ENCODE results near the gene MAPRE3. TPM values are rescaled to one million over a fixed set of nuclear protein-coding genes. Genes with fewer than 3 reads are reported as not detected.

MAPRE3 gene
- total RNA-seq, 2 donors from 2014 or later = 12.0 to 28.9 TPM

- Histone ChIP-seq H3K27me3 (replicated peaks; ENCODE audit: insufficient read depth) (no peaks in the 10 kb centered on the region), H3K36me3 (no peaks in the 10 kb centered on the region), H3K27ac (no peak overlapping the region), H3K9me3 (no peaks in the 10 kb centered on the region), H3K4me1 (replicated peaks) (peaks cover 4% of the 10 kb centered on the region), H3K4me3 (no peak overlapping the region)
- 90% methylated on average over 5 of the region's 5 CpGs for WGBS
- intact Hi-C loops (cut with DNase I) = no loop called here
- DNase-seq (ENCODE audit: low spot score) = no peak
- TF ChIP-seq CTCF (IDR thresholded peaks at IDR 0.05) = no peak
- TF ChIP-seq POLR2AphosphoS5 (IDR thresholded peaks at IDR 0.05) = no peak
- no peak for TF ChIP-seq POLR2A (IDR thresholded peaks at IDR 0.05)
Measured at GRCh38 chr2:26986576-26986975, 16.1 kb downstream of the MAPRE3 start.

- Histone ChIP-seq H3K27ac (no peak overlapping the region), H3K4me3 (no peak overlapping the region), H3K4me1 (replicated peaks) (no peaks in the 10 kb centered on the region), H3K27me3 (replicated peaks; ENCODE audit: insufficient read depth) (no peaks in the 10 kb centered on the region), H3K9me3 (no peaks in the 10 kb centered on the region), H3K36me3 (no peaks in the 10 kb centered on the region)
- intact Hi-C loops (cut with DNase I) = no loop called here
- no peak for TF ChIP-seq POLR2AphosphoS5 (IDR thresholded peaks at IDR 0.05)
- WGBS = 77% methylated on average over 4 of the region's 4 CpGs
- no peak for DNase-seq (ENCODE audit: low spot score)
Measured at GRCh38 chr2:26988058-26988860, 17.8 kb downstream of the MAPRE3 start.

DNA sequence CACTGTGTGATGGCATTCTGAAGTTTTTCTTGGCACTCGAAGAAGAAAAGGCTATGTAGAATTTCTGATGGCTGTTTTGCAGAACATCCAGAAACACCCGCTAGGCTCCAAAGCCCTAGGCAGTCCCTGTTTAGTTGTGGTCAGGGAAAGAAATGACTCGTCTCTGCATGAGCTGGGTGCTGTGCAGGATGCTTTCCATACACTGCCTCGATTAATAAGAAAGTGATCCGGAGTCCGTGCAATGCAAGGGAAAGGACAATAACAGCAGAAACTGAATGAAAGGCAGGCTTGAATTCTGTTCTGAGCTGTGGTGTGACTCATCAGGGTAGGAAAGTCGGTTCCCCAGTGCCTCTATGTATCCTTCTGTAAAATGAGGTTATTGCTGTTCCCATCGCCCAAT lies 18.7 kb downstream of the MAPRE3 start:
- TF ChIP-seq POLR2A (IDR thresholded peaks at IDR 0.05) (no peak), CTCF (IDR thresholded peaks at IDR 0.05) (no peak), POLR2AphosphoS5 (IDR thresholded peaks at IDR 0.05) (no peak)
- DNase-seq (ENCODE audit: low spot score) = no peak
- Histone ChIP-seq H3K36me3 (no peaks in the 10 kb centered on the region), H3K9me3 (no peaks in the 10 kb centered on the region), H3K27me3 (replicated peaks; ENCODE audit: insufficient read depth) (no peaks in the 10 kb centered on the region), H3K27ac (no peak overlapping the region), H3K4me1 (replicated peaks) (no peaks in the 10 kb centered on the region), H3K4me3 (no peak overlapping the region)
- WGBS = 84% methylated on average over 8 of the region's 8 CpGs
- intact Hi-C loops (cut with DNase I) = no loop called here

GRCh38 chr2:26991717-26992116 lies 21.3 kb downstream of the MAPRE3 start:
- WGBS = 81% methylated on average over 5 of the region's 5 CpGs
- Histone ChIP-seq H3K4me3 (no peak overlapping the region), H3K4me1 (replicated peaks) (no peaks in the 10 kb centered on the region), H3K27ac (no peak overlapping the region), H3K36me3 (no peaks in the 10 kb centered on the region), H3K27me3 (replicated peaks; ENCODE audit: insufficient read depth) (no peaks in the 10 kb centered on the region), H3K9me3 (no peaks in the 10 kb centered on the region)
- intact Hi-C loops (cut with DNase I) = no loop called here
- TF ChIP-seq CTCF (IDR thresholded peaks at IDR 0.05) (no peak), POLR2A (IDR thresholded peaks at IDR 0.05) (no peak), POLR2AphosphoS5 (IDR thresholded peaks at IDR 0.05) (no peak)
- no peak for DNase-seq (ENCODE audit: low spot score)

- H3K4me1 ChIP-seq (replicated peaks) = no peaks in the 10 kb centered on the region
- no peaks in the 10 kb centered on the region for H3K9me3 ChIP-seq
- no peaks in the 10 kb centered on the region for H3K27me3 ChIP-seq (replicated peaks; ENCODE audit: insufficient read depth)
- DNase-seq (ENCODE audit: low spot score) = no peak
- WGBS = 95% methylated on average over 1 of the region's 1 CpG
- intact Hi-C loops (cut with DNase I) = no loop called here
- no peaks in the 10 kb centered on the region for H3K36me3 ChIP-seq
- TF ChIP-seq POLR2A (IDR thresholded peaks at IDR 0.05) (no peak), POLR2AphosphoS5 (IDR thresholded peaks at IDR 0.05) (no peak), CTCF (IDR thresholded peaks at IDR 0.05) (no peak)
- H3K4me3 ChIP-seq = no peak overlapping the region
- H3K27ac ChIP-seq = no peak overlapping the region
Measured at GRCh38 chr2:26993768-26994167, 23.3 kb downstream of the MAPRE3 start.
